Ammon's horn (tissue), 1 donor: ENCODE measurements around the gene CDS1.
"Not testable (repeated sequence)": the region's sequence is repeated elsewhere in the genome, so short reads cannot be mapped to it uniquely, and the experiment has no call there.

Experiments
- DNase-seq: peaks from one replicate; pipeline ENCODE4 v3.0.0-alpha.2; 2016; ENCODE audit warnings: low spot score

The CDS1 gene

GRCh38 chr4:84611531-84611930 is 28.6 kb downstream of the CDS1 start:
- DNase-seq = no peak

- no peak for DNase-seq
Measured at GRCh38 chr4:84614891-84615290, 32.0 kb downstream of the CDS1 start.

- no peak for DNase-seq
Measured at GRCh38 chr4:84615355-84615754, 32.4 kb downstream of the CDS1 start.

GRCh38 chr4:84622959-84623358 is 40.0 kb downstream of the CDS1 start:
- no peak for DNase-seq

GRCh38 chr4:84623661-84624060 is 40.7 kb downstream of the CDS1 start:
- no peak for DNase-seq

GRCh38 chr4:84626673-84627072 is 43.7 kb downstream of the CDS1 start:
- no peak for DNase-seq

GRCh38 chr4:84631573-84631972 is 48.6 kb downstream of the CDS1 start:
- no peak for DNase-seq

- DNase-seq = no peak
Measured at GRCh38 chr4:84632092-84632491, 49.2 kb downstream of the CDS1 start.

GRCh38 chr4:84634961-84635360 is 52.0 kb downstream of the CDS1 start:
- no peak for DNase-seq

- DNase-seq = no peak
Measured at GRCh38 chr4:84638092-84638491, 55.2 kb downstream of the CDS1 start.

- no peak for DNase-seq
Measured at GRCh38 chr4:84639145-84639544, 56.2 kb downstream of the CDS1 start.

GRCh38 chr4:84644087-84644486 is 61.2 kb downstream of the CDS1 start:
- no peak for DNase-seq

GRCh38 chr4:84647312-84647884 is 64.5 kb downstream of the CDS1 start:
- DNase-seq = peak; percentile 10

GRCh38 chr4:84648178-84648577 is 65.3 kb downstream of the CDS1 start:
- no peak for DNase-seq

GRCh38 chr4:84648863-84649647 is 66.1 kb downstream of the CDS1 start:
- no peak for DNase-seq

GRCh38 chr4:84651499-84651898 is 68.6 kb downstream of the CDS1 start:
- DNase-seq = no peak

- no peak for DNase-seq
Measured at GRCh38 chr4:84652478-84652877, 69.6 kb downstream of the CDS1 start.

- DNase-seq = no peak
Measured at GRCh38 chr4:84660606-84661005, 77.7 kb downstream of the CDS1 start.

- no peak for DNase-seq
Measured at GRCh38 chr4:84661191-84661939, 78.4 kb downstream of the CDS1 start.

GRCh38 chr4:84664767-84665166 is 81.8 kb downstream of the CDS1 start:
- not testable (repeated sequence) for DNase-seq

GRCh38 chr4:84666439-84666838 is 83.5 kb downstream of the CDS1 start:
- no peak for DNase-seq

GRCh38 chr4:84669201-84669600 is 86.3 kb downstream of the CDS1 start:
- no peak for DNase-seq

- DNase-seq = no peak
Measured at GRCh38 chr4:84672177-84672576, 89.2 kb downstream of the CDS1 start.
